Measurements from ENCODE around the gene ABCF1.

ABCF1 gene

GRCh38 chr6:30589754-30590358, 18.6 kb downstream of the ABCF1 start:
- TF ChIP-seq, protein P1, sequence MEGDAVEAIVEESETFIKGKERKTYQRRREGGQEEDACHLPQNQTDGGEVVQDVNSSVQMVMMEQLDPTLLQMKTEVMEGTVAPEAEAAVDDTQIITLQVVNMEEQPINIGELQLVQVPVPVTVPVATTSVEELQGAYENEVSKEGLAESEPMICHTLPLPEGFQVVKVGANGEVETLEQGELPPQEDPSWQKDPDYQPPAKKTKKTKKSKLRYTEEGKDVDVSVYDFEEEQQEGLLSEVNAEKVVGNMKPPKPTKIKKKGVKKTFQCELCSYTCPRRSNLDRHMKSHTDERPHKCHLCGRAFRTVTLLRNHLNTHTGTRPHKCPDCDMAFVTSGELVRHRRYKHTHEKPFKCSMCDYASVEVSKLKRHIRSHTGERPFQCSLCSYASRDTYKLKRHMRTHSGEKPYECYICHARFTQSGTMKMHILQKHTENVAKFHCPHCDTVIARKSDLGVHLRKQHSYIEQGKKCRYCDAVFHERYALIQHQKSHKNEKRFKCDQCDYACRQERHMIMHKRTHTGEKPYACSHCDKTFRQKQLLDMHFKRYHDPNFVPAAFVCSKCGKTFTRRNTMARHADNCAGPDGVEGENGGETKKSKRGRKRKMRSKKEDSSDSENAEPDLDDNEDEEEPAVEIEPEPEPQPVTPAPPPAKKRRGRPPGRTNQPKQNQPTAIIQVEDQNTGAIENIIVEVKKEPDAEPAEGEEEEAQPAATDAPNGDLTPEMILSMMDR (IDR thresholded peaks at IDR 0.05), result no peak

GRCh38 chr6:30590509-30590908, 19.3 kb downstream of the ABCF1 start:
- TF ChIP-seq, protein P1 (IDR thresholded peaks at IDR 0.05), result no peak

- TF ChIP-seq, protein P1 (IDR thresholded peaks at IDR 0.05), result no peak
Measured at GRCh38 chr6:30591008-30591407, 19.8 kb downstream of the ABCF1 start.

DNA sequence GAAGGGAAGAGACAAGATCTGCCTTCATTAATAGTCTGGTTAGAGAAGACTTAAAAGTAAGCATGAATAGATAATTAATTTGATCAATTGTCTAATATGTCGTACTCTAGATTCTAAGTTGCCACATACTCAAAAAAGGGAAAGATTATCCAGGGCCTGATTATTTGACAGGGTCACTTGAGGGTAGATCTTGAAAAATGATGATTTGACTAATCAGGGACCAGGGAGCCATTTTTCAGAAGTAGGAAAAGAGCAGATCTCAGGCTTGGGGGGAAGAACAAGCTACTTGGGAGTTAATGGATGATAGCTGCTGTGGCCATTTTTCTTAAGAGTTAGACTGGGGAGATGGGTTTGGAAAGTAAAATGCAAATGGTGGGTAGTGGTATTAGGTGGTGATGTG, 21.0 kb downstream of the ABCF1 start:
- TF ChIP-seq, protein P1 (IDR thresholded peaks at IDR 0.05), result no peak

DNA sequence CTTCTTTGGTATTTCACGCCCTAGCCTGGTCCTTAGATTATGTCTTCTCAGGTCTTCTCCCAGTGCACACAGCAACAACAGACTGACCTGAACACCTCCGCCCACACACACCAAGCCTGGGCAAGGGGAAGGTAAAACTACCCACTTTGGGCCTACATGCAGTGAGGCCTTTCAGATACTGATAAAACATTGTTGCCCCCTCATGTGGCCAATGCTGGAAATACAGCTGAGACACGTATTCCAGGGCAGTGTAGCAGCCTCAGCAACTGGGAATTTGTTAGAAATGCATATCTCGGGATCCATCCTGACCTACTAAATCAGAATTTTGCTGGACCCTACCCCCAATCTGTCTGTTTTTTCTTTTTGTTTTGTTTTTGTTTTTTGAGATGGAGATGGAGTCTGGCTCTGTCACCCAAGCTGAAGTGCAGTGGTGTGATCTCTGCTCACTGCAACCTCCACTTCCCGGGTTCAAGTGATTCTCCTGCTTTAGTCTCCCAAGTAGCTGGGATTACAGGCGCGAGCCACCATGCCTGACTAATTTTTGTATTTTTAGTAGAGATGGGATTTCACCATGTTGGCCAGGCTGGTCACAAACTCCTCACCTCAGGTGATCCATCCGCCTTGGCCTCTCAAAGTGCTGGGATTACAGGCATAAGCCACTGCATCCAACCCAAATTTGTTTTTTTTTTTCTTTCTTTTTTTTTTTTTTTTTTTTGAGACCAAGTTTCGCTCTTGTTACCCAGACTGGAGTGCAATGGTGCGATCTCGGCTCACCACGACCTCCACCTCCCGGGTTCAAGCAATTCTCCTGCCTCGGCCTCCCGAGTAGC, 26.3 kb downstream of the ABCF1 start:
- TF ChIP-seq, protein P1 (IDR thresholded peaks at IDR 0.05), result peak; percentile 65

- TF ChIP-seq, protein P1 (IDR thresholded peaks at IDR 0.05), result no peak
Measured at GRCh38 chr6:30598912-30599624, 27.8 kb downstream of the ABCF1 start.

DNA sequence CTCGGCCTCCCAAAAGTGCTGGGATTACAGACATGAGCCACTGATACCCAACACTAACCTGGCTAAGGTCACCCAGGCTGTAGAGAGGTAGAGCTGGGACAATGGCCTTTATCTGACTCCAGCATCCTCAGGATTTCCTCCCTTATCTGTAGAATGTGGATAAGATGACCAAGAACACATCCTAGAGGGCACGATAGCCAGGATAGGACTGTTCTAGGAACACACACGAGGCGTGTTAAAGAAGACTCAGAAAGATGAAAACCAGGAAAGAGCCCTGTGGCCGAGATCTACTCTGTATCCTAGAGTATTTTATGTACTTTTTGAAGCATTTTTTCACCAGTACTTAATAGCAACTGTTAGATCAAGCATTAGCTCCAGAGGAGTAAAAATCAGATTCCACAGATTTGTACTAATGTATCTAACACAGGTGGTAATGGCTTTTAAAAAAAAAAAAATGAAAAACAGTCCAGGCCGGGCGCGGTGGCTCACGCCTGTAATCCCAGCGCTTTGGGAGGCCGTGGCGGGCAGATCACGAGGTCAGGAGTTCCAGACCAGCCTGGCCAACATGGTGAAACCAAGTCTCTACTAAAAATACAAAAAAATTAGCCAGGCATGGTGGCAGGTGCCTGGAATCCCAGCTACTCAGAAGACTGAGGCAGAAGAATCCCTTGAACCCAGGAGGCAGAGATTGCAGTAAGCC, 28.5 kb downstream of the ABCF1 start:
- TF ChIP-seq, protein P1 (IDR thresholded peaks at IDR 0.05), result no peak
